Measurements from ENCODE around the gene GNGT1. TPM values are rescaled to one million over a fixed set of nuclear protein-coding genes. Genes with fewer than 3 reads are reported as not detected.
"Not testable (repeated sequence)": the region's sequence is repeated elsewhere in the genome, so short reads cannot be mapped to it uniquely, and the experiment has no call there.

The GNGT1 gene
- total RNA-seq, 1 donor from 2014 or later = not detected

GRCh38 chr7:93910076-93910994, 4.0 kb downstream of the GNGT1 start:
- no peak for DNase-seq

GRCh38 chr7:93911242-93911641, 4.9 kb downstream of the GNGT1 start:
- not testable (repeated sequence) for DNase-seq

GRCh38 chr7:93911661-93912060, 5.3 kb downstream of the GNGT1 start:
- not testable (repeated sequence) for DNase-seq

- no peak for DNase-seq
Measured at GRCh38 chr7:93913197-93913596, 6.8 kb downstream of the GNGT1 start.

GRCh38 chr7:93914581-93915066, 8.3 kb downstream of the GNGT1 start:
- DNase-seq = no peak

- not testable (repeated sequence) for DNase-seq
Measured at GRCh38 chr7:93915206-93915842, 9.0 kb downstream of the GNGT1 start.

- DNase-seq = not testable (repeated sequence)
Measured at GRCh38 chr7:93915888-93916287, 9.5 kb downstream of the GNGT1 start.

GRCh38 chr7:93916315-93916714, 9.9 kb downstream of the GNGT1 start:
- not testable (repeated sequence) for DNase-seq

GRCh38 chr7:93920496-93921182, 14.3 kb downstream of the GNGT1 start:
- no peak for DNase-seq

GRCh38 chr7:93921186-93921585, 14.8 kb downstream of the GNGT1 start:
- no peak for DNase-seq

- DNase-seq = peak; percentile 12
Measured at GRCh38 chr7:93921607-93922566, 15.5 kb downstream of the GNGT1 start, which contains the start of gene GNG11. Gene GNG11 (plus strand): TSS chr7:93921735. CDS start chr7:93922138, 403 bp downstream.

GRCh38 chr7:93923296-93923695, 16.9 kb downstream of the GNGT1 start:
- no peak for DNase-seq

- DNase-seq = no peak
Measured at GRCh38 chr7:93923942-93924341, 17.6 kb downstream of the GNGT1 start.

- DNase-seq = no peak
Measured at GRCh38 chr7:93926800-93927199, 20.4 kb downstream of the GNGT1 start.

- DNase-seq = no peak
Measured at GRCh38 chr7:93927585-93927984, 21.2 kb downstream of the GNGT1 start.

- DNase-seq = no peak
Measured at GRCh38 chr7:93931655-93932054, 25.3 kb downstream of the GNGT1 start.

- DNase-seq = no peak
Measured at GRCh38 chr7:93933156-93933555, 26.8 kb downstream of the GNGT1 start.

GRCh38 chr7:93935102-93935501, 28.7 kb downstream of the GNGT1 start:
- DNase-seq = no peak

GRCh38 chr7:93937818-93938217, 31.5 kb downstream of the GNGT1 start:
- DNase-seq = no peak

- DNase-seq = no peak
Measured at GRCh38 chr7:93938293-93938692, 31.9 kb downstream of the GNGT1 start.

- no peak for DNase-seq
Measured at GRCh38 chr7:93941945-93942344, 35.6 kb downstream of the GNGT1 start.

All from occipital lobe (tissue), 2 donors.